HEK293T (cell line): Measurements from ENCODE around the gene PPP1R3G.

Experiments used
- ARNT ChIP-seq: fragments of 450-650 bp; IDR thresholded peaks from 2 replicates; pipeline ENCODE4 v1.6.1; 2017; ENCODE audit warnings: mild to moderate bottlenecking
- BHLHE40 ChIP-seq: fragments of 450-650 bp; IDR thresholded peaks from 2 replicates; pipeline ENCODE4 v1.6.1; 2016; ENCODE audit warnings: mild to moderate bottlenecking, moderate library complexity, borderline replicate concordance
- CTBP1 ChIP-seq: fragments of 450-650 bp; IDR thresholded peaks from 2 replicates; pipeline ENCODE4 v1.6.1; 2016; ENCODE audit warnings: borderline replicate concordance
- ELF4 ChIP-seq: fragments of 450-650 bp; IDR thresholded peaks from 2 replicates; pipeline ENCODE4 v1.6.1; 2017; ENCODE audit warnings: antibody characterized with exemption
- FOXA1 ChIP-seq: fragments of 450-650 bp; IDR thresholded peaks from 2 replicates; pipeline ENCODE4 v1.6.1; 2016; ENCODE audit warnings: mild to moderate bottlenecking
- FOXK2 ChIP-seq: fragments of 450-650 bp; IDR thresholded peaks from 2 replicates; pipeline ENCODE4 v1.6.1; 2016; ENCODE audit warnings: mild to moderate bottlenecking
- FOXM1 ChIP-seq: fragments of 450-650 bp; IDR thresholded peaks from 2 replicates; pipeline ENCODE4 v1.6.1; 2017; ENCODE audit warnings: mild to moderate bottlenecking, borderline replicate concordance
- HDGF ChIP-seq: fragments of 450-650 bp; IDR thresholded peaks from 2 replicates; pipeline ENCODE4 v1.6.1; 2017; ENCODE audit warnings: antibody characterized with exemption, borderline replicate concordance
- NFRKB ChIP-seq: fragments of 450-650 bp; IDR thresholded peaks from 2 replicates; pipeline ENCODE4 v1.6.1; 2016; ENCODE audit warnings: mild to moderate bottlenecking, moderate library complexity
- PKNOX1 ChIP-seq: fragments of 450-650 bp; IDR thresholded peaks from 2 replicates; pipeline ENCODE4 v1.6.1; 2016
- SP1 ChIP-seq: fragments of 450-650 bp; IDR thresholded peaks from 2 replicates; pipeline ENCODE4 v1.6.1; 2017
- SUZ12 ChIP-seq: fragments of 450-650 bp; IDR thresholded peaks from 2 replicates; pipeline ENCODE4 v1.6.1; 2016; ENCODE audit warnings: mild to moderate bottlenecking
- TARDBP ChIP-seq: fragments of 450-650 bp; IDR thresholded peaks from 2 replicates; pipeline ENCODE4 v1.6.1; 2016

GRCh38 chr6:5036269-5036668, 48.9 kb upstream of the PPP1R3G start:
- TF ChIP-seq HDGF = no peak
- TF ChIP-seq FOXK2 = no peak
- TF ChIP-seq TARDBP = no peak
- TF ChIP-seq SUZ12 = no peak
- no peak for TF ChIP-seq NFRKB
- no peak for TF ChIP-seq FOXA1
- no peak for TF ChIP-seq SP1
- no peak for TF ChIP-seq CTBP1
- no peak for TF ChIP-seq BHLHE40
- no peak for TF ChIP-seq ARNT
- TF ChIP-seq ELF4 = no peak
- no peak for TF ChIP-seq FOXM1
- no peak for TF ChIP-seq PKNOX1
